GM15510 (cell line): Measurements from ENCODE around the gene SPTSSA.

Experiments used
- POLR2A ChIP-seq: IDR thresholded peaks from 3 replicates; pipeline ENCODE4 v1.6.1; 2011; ENCODE audit warnings: borderline replicate concordance; ENCODE audit not compliant: insufficient read length; ENCODE audit errors: extremely low read depth

Gene SPTSSA

DNA sequence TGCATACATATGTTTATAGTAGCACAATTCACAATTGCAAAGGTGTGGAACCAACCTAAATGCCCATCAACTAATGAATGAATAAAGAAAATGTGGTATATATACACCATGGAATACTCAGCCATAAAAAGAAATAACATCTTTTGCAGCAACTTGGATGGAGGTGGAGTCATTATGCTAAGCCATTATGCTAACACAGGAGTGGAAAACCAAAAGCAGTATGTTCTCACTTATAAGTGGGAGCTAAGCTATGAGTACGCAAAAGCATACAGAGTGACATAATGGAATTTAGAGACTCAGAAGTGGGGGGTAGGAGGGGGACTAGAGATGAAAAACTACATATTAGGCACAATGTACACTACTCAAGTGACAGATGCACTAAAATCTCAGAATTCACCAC is 16.2 kb upstream of the SPTSSA start:
- no peak for TF ChIP-seq POLR2A

DNA sequence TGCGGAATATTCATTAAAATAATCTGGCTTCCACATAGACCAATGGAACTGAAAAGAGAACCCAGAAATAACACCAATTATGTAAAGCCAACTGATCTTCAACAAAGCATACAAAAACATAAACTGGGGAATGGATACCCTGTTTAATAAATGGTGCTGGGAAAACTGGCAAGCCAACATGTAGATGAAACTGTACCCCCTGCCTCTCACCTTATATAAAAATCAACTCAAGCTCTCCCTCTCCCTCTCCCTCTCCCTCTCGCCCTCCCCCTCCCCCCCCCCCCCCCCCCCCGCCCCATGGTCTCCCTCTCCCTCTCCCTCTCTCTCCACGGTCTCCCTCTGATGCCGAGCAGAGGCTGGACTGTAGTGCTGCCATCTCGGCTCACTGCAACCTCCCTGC is 13.1 kb upstream of the SPTSSA start:
- no peak for TF ChIP-seq POLR2A

DNA sequence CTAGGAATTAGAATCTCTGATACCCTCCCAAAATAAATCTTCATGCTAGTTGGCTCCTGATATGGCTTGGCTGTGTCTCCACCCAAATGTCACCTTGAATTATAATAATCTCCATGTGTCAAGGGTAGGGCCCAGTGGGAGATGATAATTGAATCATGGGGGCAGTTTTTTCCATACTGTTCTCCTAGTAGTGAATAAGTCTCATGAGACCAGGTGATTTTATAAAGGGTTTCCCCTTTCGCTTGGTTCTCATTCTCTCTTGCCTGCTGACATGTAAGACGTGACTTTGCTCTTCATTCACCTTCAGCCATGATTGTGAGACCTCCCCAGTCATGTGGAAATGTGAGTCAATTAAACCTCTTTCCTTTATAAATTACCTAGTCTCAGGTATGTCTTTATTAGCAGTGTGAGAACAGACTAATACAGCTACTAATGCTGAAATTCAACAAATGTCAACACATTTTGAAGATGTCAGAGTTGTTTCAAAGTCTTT is 12.2 kb upstream of the SPTSSA start:
- TF ChIP-seq POLR2A, result no peak

DNA sequence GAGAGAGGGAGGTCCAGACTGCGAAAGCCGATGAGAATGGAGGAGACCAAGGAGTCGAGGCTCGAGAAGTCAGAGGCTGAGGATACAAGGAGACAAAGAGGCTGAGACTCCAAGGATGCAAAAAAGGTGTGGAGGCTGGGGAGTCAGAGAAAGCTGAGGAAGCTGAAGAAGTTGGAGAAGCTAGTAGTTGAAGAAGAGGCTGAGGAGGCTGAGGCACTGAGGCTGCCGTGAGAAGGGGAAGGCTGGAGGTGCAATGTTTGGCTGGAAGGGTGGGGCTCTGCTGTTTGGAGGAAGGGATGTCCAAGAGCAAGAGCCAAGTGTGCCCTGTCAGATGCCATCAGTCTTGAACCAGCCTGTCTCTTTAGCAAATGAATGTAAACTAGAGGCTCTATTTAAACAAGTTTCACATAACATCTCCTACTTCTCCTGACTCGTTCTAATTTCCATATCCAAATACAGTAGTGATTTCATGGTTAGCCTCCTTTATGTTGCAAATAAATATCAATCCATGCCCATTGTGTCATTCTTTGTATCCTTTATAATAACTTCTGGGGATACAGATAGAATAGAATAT is 10.8 kb upstream of the SPTSSA start:
- no peak for TF ChIP-seq POLR2A

DNA sequence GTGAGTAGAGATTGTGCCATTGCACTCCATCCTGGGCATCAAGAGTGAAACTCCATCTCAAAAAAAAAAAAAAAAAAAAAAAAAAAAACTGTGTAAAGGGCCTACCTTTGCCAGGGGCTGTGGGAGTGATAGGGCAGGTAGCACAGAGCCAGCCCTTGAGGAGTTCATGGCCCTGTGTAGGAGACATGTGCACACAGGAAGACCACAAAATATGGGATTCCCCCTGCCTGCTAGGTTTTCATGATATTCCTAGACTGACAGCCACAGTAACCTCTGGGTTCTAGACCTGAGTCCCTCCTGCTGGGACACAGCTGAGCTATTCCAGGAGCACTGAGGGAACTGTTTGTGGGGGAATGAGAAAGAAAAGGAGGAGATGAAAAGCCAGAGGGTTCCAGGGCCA is 8.3 kb upstream of the SPTSSA start:
- no peak for TF ChIP-seq POLR2A

DNA sequence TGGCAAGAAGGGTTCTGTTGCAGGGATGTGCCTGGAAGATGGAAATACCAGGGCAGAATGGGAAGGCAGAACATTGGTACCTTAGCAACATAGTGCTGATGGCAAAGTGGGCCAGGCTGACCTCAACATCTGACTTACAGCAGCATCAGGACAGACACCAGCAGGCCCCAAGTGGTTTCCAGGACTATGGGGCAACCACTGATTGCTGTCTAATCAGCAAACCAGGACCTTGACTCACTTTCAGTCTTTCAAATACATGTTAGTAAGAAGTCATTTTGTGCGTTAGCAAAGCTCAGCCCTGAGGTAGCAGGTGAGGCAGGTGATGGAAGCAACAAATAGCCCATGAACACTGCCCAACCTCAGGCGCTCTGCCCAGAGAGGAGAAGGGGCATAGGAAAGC is 4.7 kb upstream of the SPTSSA start:
- no peak for TF ChIP-seq POLR2A

DNA sequence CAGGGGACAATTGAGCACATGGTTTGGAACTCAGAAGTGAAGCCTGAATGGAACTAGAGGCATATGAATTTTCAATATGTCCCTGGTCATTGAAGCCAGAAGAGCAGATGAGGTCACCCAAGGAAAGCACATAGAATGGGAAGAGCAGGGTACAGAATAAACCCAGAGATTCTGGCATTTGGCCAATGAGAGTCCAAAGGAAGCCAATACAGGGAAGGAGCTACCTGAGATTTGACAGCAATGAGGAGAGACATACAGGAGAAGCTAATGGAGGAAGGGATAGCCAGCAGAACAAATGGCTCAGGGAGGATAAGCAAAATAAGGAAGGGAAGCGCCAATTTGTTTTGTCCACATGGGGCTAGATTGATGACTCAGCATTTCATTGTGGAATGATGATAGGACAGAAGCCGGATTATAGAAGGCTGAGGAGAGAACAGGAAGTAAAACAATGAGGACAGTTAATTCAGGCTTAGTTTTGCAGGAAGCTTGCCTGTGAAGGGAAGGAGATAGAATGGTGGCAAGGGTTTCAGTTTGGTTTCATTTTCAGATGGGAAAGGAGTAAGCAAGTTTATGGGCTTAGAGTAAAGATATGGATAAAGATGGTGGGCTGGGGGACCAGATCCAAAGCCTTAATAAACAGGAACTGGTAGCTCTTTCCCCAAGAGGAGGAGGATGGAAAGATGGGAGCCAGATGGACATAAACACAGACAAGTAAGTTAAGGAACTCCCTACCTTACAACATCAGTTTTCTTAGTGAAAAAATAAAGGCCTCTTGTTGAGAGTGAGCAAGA is 3.2 kb upstream of the SPTSSA start:
- no peak for TF ChIP-seq POLR2A

DNA sequence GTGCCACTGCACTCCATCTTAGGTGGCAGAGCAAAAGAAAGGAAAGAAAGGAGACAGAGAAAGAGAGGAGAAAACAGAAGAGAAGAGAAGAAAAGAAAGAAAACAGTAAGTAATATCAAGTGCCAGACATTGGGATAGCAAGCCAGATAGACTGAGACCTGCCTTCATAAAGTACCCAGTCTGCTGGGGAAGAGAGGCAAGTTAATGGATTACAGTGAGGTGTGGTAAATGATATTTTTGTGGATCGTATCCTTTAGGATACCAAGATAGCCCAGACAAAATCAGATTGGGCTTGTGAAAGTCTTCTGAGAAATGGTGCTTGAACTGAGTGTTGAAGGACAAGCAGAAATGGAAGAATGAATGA is 1.5 kb upstream of the SPTSSA start:
- TF ChIP-seq POLR2A, result no peak

DNA sequence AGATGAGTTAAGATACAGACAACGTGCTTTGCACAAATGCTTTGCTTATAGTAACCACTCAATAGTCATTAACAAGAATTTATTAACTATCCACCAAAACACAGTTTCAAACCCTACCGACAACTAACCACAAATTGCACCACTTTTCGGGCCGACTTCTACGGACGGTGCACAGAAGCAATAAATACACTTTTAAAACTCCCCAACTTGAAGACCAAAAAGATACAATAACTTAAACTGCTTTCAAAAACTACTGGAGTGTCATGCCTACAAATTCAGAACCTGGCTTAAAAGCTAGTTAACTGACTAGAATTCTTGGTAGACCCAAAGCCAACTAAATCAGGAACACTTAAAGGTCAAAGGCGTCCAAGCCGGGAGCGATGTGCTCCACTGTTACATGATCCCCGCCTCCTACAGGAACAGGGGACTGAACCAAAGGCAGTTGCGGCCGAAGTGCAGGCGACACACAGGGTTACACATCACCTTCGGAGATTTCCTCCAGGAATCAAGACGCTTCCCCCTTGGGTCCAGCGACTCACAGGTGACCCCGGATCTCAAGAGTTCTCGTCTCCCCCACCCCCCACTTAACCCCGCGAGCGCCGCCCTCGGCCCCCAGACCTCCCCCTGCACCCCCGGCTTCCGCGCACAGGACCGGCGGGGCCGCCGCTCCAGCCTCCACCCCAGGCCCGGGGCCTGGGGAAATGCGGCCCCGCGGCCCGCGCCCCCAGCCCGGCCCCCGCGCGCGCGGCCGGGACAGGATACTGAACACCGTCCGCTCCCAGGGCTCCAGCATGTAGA is 507 bp downstream of the SPTSSA start:
- no peak for TF ChIP-seq POLR2A

DNA sequence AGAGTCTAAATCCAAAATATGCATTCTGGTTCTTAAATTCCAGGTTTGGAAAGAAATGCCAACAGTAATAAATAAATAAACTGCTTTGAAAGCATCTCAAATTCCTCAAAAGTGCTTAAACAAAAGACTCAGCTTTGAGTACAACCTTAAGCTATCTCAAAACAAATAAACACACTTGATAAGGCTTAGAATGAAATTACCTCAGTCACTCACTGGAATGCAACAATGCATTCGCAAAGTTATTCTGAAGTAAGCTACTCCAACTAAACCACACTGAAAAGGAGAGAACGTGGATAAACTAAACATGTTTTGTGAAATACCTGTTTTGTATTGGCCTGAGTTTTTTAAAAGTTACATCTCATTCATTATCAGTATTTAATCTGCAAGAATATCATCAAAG is 1.2 kb downstream of the SPTSSA start:
- no peak for TF ChIP-seq POLR2A

DNA sequence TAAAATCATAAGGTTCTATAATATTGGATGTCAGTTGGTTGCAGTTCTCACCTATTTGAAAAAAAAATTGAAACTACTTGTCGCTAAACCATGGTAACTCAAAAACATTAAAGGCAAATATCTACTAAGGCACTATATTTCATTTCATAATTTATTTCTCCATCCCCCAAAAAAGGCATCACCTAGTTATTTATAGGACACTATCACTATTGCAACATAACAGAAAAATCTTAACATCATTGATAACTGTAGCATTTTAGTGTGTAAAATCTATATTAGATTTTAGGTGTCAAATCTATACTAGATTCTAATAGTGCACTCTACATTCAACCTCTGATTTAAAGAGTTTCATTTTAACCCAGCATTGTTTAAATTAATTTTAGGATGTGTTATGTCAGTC is 1.7 kb downstream of the SPTSSA start:
- TF ChIP-seq POLR2A, result no peak

DNA sequence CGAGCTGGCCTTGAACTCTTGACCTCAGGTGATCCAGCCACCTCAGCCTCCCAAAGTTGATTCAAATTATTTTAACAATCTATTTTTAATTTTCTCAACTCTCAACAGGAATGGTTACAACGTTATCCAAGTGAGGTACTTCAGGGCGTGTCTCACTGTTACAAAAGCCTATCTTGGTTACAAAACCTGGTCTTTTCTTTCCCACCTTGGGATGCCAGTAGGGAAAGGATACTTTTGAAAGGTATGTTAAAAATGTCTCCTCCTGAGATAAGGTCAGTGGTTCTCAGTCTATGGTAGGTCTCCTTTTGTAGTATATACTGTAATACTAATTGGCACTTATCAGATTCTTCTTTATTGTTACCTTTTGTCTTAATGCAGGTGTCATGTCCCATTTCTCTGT is 4.9 kb downstream of the SPTSSA start:
- TF ChIP-seq POLR2A, result no peak

DNA sequence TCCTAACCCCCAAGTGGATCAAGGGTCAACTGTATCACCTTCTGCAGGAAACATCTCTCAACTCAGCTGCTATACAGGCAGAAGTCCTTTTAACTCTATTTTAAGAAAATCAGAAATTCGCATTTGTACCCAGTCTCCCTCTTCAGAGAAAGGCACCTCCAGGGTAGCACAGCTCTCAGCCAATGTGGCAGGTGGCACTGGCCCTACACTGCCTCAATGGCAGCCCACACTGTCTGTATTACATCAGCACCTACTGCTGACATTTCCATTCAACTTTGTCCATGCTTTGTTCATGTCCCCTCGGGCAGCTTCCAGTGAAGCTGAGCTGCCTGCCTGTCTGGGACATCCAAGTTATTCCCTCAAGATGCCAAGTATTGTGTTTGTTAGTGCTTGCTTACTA is 8.8 kb downstream of the SPTSSA start:
- TF ChIP-seq POLR2A, result no peak

DNA sequence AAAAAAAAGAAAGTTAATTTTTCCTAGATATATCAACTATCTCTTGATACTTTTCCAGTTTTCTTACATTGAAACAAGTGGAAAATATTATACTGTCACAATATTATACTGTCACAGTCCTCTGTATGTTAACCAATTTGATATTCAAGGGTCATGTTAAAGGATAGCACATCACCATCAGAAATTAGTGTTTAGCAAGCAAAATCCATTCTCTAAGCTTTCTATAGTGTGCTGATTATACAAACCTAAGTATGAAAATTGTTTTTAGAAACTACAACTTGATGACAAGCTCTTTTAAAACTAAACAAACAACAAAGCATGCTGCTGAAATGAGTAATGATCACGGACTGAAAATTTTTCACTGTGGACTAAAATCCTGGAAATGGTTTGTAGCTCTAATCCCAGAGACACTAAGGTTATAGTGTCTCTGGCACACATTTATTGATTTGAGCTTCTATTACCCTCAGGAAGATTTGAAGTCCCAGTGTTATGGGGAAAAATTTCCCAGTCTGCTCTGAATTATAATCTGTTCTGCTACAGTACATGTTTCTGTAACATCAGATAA is 9.7 kb downstream of the SPTSSA start:
- TF ChIP-seq POLR2A, result no peak

DNA sequence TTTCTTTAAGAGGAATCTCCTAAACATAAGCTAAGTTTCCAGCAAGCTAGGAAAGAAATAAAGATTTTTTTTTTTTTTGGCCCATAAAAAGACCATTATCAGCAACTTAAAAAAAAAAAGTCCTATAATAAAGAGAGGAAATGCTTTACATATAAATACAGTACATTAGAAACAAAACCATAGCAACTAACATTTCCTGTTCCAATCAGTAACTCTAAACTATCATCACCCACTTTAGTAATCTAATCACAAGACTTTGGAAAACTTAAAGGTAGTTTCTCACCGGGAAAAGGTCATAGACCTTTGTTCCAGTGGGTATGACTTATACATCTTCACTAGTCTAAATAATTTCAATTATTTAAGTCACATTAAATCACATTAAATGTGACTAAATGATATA is 11.1 kb downstream of the SPTSSA start:
- TF ChIP-seq POLR2A, result no peak
